Neural progenitor cell (in vitro differentiated cells): ENCODE measurements around the gene PARP3. TPM values are rescaled to one million over a fixed set of nuclear protein-coding genes. Genes with fewer than 3 reads are reported as not detected.
"Not testable (repeated sequence)": the region's sequence is repeated elsewhere in the genome, so short reads cannot be mapped to it uniquely, and the experiment has no call there.

ENCODE experiments used
- DNase-seq: peaks from one replicate; pipeline ENCODE4 v3.0.0-alpha.2; 2016; ENCODE audit warnings: low spot score
- H2AFZ ChIP-seq: fragments of 200-600 bp; sonication (generic); replicated peaks from 2 replicates; pipeline ENCODE4 v1.6.1; 2016; ENCODE audit warnings: antibody characterized with exemption
- H3F3A ChIP-seq: fragments of 200-600 bp; sonication (generic); 2 replicates; pipeline ENCODE4 v1.6.1; 2016; ENCODE audit warnings: antibody characterized with exemption, low read depth
- H3K27ac ChIP-seq: fragments of 200-600 bp; sonication (generic); 2 replicates; pipeline ENCODE4 v1.5.1; 2016; ENCODE audit warnings: mild to moderate bottlenecking
- H3K27me3 ChIP-seq: fragments of 200-600 bp; sonication (generic); 2 replicates; pipeline ENCODE4 v1.6.1; 2016; ENCODE audit warnings: mild to moderate bottlenecking, moderate library complexity
- H3K36me3 ChIP-seq: fragments of 200-600 bp; sonication (generic); 2 replicates; pipeline ENCODE4 v1.5.1; 2016
- H3K4me1 ChIP-seq: fragments of 200-600 bp; sonication (generic); 2 replicates; pipeline ENCODE4 v1.6.1; 2016; ENCODE audit warnings: mixed run types
- H3K4me2 ChIP-seq: fragments of 200-600 bp; sonication (generic); 2 replicates; pipeline ENCODE4 v1.6.1; 2016
- H3K4me3 ChIP-seq: fragments of 200-600 bp; sonication (generic); 2 replicates; pipeline ENCODE4 v1.5.1; 2016
- H3K79me2 ChIP-seq: fragments of 200-600 bp; sonication (generic); 2 replicates; pipeline ENCODE4 v1.6.1; 2016; ENCODE audit warnings: low read depth
- H3K9ac ChIP-seq: fragments of 200-600 bp; sonication (generic); 2 replicates; pipeline ENCODE4 v1.6.1; 2016
- H3K9me3 ChIP-seq: fragments of 200-600 bp; sonication (generic); 2 replicates; pipeline ENCODE4 v1.5.1; 2016; ENCODE audit warnings: low read depth
- H4K20me1 ChIP-seq: fragments of 200-600 bp; sonication (generic); 2 replicates; pipeline ENCODE4 v1.6.1; 2016; ENCODE audit warnings: low read depth
- H3K27ac Mint-ChIP-seq: 3 replicates; pipeline ENCODE4 v1.8.0; 2021; ENCODE audit warnings: mixed read lengths
- H3K27me3 Mint-ChIP-seq: 2 replicates; pipeline ENCODE4 v1.8.0; 2022; ENCODE audit warnings: low read depth, mild to moderate bottlenecking, inconsistent platforms, moderate library complexity, mixed read lengths; ENCODE audit not compliant: insufficient read depth
- H3K36me3 Mint-ChIP-seq: 3 replicates; pipeline ENCODE4 v1.8.0; 2021; ENCODE audit warnings: mixed read lengths
- H3K4me1 Mint-ChIP-seq: 3 replicates; pipeline ENCODE4 v1.8.0; 2021; ENCODE audit warnings: mixed read lengths
- H3K4me3 Mint-ChIP-seq: 3 replicates; pipeline ENCODE4 v1.8.0; 2021; ENCODE audit warnings: mild to moderate bottlenecking, moderate library complexity, mixed read lengths
- H3K9me3 Mint-ChIP-seq: 3 replicates; pipeline ENCODE4 v1.8.0; 2020; ENCODE audit warnings: mixed read lengths
- EZH2 ChIP-seq: fragments of 200-600 bp; sonication (generic); IDR thresholded peaks from 2 replicates; pipeline ENCODE4 v1.6.1; 2017; ENCODE audit warnings: antibody characterized with exemption, mild to moderate bottlenecking, moderate library complexity
- EZH2phosphoT487 ChIP-seq: fragments of 200-600 bp; sonication (generic); IDR thresholded peaks from 2 replicates; pipeline ENCODE4 v1.6.1; 2017; ENCODE audit warnings: antibody characterized with exemption
- total RNA-seq: library from RNA; depleted of rRNA; stranded (reverse); fragments of >200 nt; gene quantifications from 2 replicates; pipeline ENCODE4 v1.2.3, GENCODE V29; 2015; ENCODE audit warnings: low replicate concordance
- TF ChIP-seq, protein P1 (sequence below): fragments of 200-600 bp; sonication (generic); IDR thresholded peaks from 2 replicates; pipeline ENCODE4 v1.5.1; 2017; ENCODE audit warnings: antibody characterized with exemption, mild to moderate bottlenecking

The PARP3 gene
- total RNA-seq, 1 donor from 2014 or later = 3.9 TPM

DNA sequence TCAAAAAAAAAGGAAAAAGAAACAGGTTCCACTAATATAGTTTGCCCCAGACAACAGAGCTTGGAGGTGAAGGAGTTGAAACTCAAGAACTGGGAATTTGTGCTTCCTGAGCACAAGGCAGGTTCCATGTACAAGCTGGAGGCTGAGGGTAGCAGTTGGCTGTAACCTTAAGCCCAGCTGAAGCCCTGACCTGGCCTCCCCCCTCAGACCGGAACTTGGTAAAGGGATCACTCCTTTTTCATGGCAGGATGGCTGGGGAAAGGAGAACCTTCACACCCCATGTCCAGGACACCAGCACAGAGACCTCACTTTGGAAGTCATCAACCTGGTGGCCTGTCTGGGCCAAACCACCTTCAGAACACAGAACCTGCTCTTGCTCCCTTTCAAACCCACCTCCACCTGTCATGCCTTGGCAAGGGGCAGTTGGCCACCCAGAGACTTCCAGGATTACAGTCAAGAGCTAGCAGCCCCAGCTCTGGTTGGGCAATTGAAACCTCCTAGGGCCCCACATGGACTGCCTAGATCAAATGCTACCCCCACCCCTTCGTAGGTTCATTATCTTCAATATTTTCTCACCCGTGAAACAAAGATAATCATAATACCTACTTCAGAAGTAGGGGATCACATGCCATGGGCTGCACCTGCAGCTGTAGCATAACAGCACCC is 50.0 kb downstream of the PARP3 start:
- H3K27me3 Mint-ChIP-seq = peaks cover 9% of the 10 kb centered on the region
- peaks cover 29% of the 10 kb centered on the region for H4K20me1 ChIP-seq
- no peak overlapping the region for H3K27ac ChIP-seq
- peaks cover 54% of the 10 kb centered on the region for H3F3A ChIP-seq
- H3K4me3 ChIP-seq = no peak overlapping the region
- TF ChIP-seq, protein P1, sequence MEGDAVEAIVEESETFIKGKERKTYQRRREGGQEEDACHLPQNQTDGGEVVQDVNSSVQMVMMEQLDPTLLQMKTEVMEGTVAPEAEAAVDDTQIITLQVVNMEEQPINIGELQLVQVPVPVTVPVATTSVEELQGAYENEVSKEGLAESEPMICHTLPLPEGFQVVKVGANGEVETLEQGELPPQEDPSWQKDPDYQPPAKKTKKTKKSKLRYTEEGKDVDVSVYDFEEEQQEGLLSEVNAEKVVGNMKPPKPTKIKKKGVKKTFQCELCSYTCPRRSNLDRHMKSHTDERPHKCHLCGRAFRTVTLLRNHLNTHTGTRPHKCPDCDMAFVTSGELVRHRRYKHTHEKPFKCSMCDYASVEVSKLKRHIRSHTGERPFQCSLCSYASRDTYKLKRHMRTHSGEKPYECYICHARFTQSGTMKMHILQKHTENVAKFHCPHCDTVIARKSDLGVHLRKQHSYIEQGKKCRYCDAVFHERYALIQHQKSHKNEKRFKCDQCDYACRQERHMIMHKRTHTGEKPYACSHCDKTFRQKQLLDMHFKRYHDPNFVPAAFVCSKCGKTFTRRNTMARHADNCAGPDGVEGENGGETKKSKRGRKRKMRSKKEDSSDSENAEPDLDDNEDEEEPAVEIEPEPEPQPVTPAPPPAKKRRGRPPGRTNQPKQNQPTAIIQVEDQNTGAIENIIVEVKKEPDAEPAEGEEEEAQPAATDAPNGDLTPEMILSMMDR = no peak
- TF ChIP-seq EZH2phosphoT487 (no peak), EZH2 (no peak)
- H3K4me2 ChIP-seq = no peak overlapping the region
- H3K4me1 ChIP-seq = peaks cover 11% of the 10 kb centered on the region
- H3K9ac ChIP-seq = no peak overlapping the region
- peak overlapping the region; percentile 76 for H3K27ac Mint-ChIP-seq
- peaks cover 30% of the 10 kb centered on the region for H3K36me3 Mint-ChIP-seq
- H3K4me3 Mint-ChIP-seq = no peak overlapping the region
- DNase-seq = no peak
- peaks cover 35% of the 10 kb centered on the region for H3K79me2 ChIP-seq
- no peaks in the 10 kb centered on the region for H3K9me3 ChIP-seq
- peaks cover 16% of the 10 kb centered on the region for H3K36me3 ChIP-seq
- peaks cover 2% of the 10 kb centered on the region for H3K9me3 Mint-ChIP-seq
- H3K4me1 Mint-ChIP-seq = peaks cover 33% of the 10 kb centered on the region
- no peak overlapping the region for H2AFZ ChIP-seq
- H3K27me3 ChIP-seq = no peaks in the 10 kb centered on the region

DNA sequence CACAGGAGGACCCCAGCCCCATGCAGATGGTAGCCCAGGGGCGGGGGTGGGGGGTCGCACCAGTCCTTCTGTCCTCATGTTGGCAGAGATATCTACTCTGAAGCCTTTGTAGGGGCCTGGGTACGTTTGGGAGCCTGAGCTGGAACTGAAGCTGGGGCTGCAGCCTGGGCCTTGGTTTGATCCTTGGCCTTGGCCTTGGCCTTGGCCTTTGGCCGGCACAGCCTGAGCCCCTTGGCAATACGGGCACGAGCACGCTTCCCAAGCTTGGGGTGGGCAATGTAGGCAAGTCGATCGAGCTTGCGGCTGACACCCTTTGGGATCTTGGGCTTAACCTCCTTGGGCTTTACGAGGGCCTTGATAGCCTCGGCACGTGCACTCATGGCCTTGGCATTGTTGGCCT is 51.5 kb downstream of the PARP3 start:
- H3K36me3 ChIP-seq = peaks cover 16% of the 10 kb centered on the region
- H3K36me3 Mint-ChIP-seq = peaks cover 30% of the 10 kb centered on the region
- H3K4me1 ChIP-seq = peaks cover 11% of the 10 kb centered on the region
- peaks cover 37% of the 10 kb centered on the region for H3K4me1 Mint-ChIP-seq
- H3F3A ChIP-seq = peaks cover 54% of the 10 kb centered on the region
- peaks cover 35% of the 10 kb centered on the region for H3K79me2 ChIP-seq
- DNase-seq, H3K27me3 ChIP-seq, H3K9me3 ChIP-seq, H3K9me3 Mint-ChIP-seq, H3K4me2 ChIP-seq, H2AFZ ChIP-seq, H3K27me3 Mint-ChIP-seq, H3K27ac ChIP-seq, H3K4me3 ChIP-seq, H3K9ac ChIP-seq, H3K27ac Mint-ChIP-seq: not testable (repeated sequence)
- H3K4me3 Mint-ChIP-seq = peak overlapping the region; percentile 100
- peaks cover 29% of the 10 kb centered on the region for H4K20me1 ChIP-seq

DNA sequence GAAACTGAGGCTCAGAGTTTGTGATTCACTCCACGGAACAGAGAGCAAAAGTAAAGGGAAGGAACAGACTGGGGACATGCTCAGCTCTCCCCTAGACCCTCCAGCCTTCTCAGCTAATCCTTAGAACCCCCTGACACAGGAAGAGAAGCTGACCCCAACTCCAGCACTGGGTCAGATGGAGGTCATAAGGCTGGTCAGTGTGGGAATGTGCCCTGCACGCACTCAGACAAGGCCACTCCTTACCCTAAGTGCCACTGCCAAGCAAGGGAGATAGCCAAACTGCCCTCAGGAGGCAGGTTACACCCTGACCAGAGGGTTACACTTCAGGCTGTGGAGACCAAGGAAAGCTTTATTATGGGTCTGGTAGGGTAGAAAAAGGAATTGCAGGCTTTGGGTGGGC is 52.4 kb downstream of the PARP3 start:
- Histone ChIP-seq H3K27ac (no peak overlapping the region), H3F3A (peaks cover 47% of the 10 kb centered on the region)

More for the DNA sequence above, 52.4 kb downstream of the PARP3 start:
- H4K20me1 ChIP-seq = peaks cover 29% of the 10 kb centered on the region
- peak overlapping the region; percentile 89 for H3K4me3 ChIP-seq
- H3K27me3 ChIP-seq = no peaks in the 10 kb centered on the region
- H2AFZ ChIP-seq = no peak overlapping the region
- peak overlapping the region; percentile 89 for H3K4me2 ChIP-seq
- Mint-ChIP-seq H3K27ac (peak overlapping the region; percentile 82), H3K36me3 (peaks cover 30% of the 10 kb centered on the region), H3K9me3 (peaks cover 2% of the 10 kb centered on the region), H3K4me1 (peaks cover 35% of the 10 kb centered on the region), H3K4me3 (peak overlapping the region; percentile 100), H3K27me3 (peaks cover 9% of the 10 kb centered on the region)
- peaks cover 35% of the 10 kb centered on the region for H3K79me2 ChIP-seq
- H3K36me3 ChIP-seq = peaks cover 16% of the 10 kb centered on the region
- H3K9me3 ChIP-seq = no peaks in the 10 kb centered on the region
- peaks cover 11% of the 10 kb centered on the region for H3K4me1 ChIP-seq
- H3K9ac ChIP-seq = peak overlapping the region; percentile 97
- DNase-seq = no peak
- TF ChIP-seq EZH2 = no peak
- no peak for TF ChIP-seq EZH2phosphoT487
- TF ChIP-seq, protein P1 = no peak
